ENCODE data around the gene BAD. TPM values are rescaled to one million over a fixed set of nuclear protein-coding genes. Genes with fewer than 3 reads are reported as not detected.

BAD gene
- total and polyA plus RNA-seq, 2 of the 13 experiments (the other 11 are each of a cell fraction or from before 2014, with no cell fraction given), result 17.9 to 28.5 TPM

DNA sequence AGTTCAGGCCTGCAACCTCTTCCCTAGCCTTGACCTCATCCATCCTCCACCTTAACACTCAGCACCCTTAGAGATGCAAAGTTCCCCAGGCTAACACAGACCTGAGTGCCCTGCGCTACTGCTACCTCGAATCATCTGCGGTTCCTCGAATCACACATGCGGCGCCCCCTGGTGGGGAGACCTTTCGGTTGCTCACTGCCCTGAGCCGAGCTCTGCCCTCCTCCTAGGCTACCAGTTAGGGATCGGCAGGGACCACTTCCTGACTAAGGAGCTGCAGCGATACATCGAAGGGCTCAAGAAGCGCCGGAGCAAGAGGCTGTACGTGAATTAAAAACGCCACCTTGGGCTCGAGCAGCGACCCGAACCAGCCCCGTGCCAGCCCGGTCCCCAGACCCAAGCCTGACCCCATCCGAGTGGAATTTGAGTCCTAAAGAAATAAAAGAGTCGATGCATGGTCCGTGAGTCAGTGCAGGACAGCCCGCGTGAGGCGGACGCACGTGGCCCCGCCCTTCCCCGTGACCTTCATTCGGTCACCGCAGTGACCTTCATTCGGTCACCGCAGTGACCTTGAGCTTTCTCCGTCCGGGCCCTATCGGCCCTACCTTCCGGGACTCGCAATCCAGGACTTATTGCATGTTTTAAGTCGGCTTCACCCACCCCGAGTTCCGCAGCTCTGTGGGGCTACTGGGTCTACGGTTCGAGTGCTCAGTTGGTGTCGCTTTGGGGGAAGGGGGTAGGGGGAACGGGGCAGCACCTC is 20.0 kb upstream of the BAD start (continued):
- no peak for TF ChIP-seq SAFB2 (CRISPR knock-in tag; IDR thresholded peaks at IDR 0.05; ENCODE audit: borderline replicate concordance, low read depth)
- TF ChIP-seq ZNF564 (CRISPR knock-in tag; IDR thresholded peaks at IDR 0.05), result no peak
- no peak for TF ChIP-seq GPN1 (CRISPR knock-in tag; IDR thresholded peaks at IDR 0.05; ENCODE audit: borderline replicate concordance)
- TF ChIP-seq RXRA (CRISPR knock-in tag; IDR thresholded peaks at IDR 0.05), result peak; percentile 55; the same call in 1 of the 2 replicates
- TF ChIP-seq, protein P1, sequence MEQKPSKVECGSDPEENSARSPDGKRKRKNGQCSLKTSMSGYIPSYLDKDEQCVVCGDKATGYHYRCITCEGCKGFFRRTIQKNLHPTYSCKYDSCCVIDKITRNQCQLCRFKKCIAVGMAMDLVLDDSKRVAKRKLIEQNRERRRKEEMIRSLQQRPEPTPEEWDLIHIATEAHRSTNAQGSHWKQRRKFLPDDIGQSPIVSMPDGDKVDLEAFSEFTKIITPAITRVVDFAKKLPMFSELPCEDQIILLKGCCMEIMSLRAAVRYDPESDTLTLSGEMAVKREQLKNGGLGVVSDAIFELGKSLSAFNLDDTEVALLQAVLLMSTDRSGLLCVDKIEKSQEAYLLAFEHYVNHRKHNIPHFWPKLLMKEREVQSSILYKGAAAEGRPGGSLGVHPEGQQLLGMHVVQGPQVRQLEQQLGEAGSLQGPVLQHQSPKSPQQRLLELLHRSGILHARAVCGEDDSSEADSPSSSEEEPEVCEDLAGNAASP (CRISPR knock-in tag; IDR thresholded peaks at IDR 0.05; ENCODE audit: borderline replicate concordance), result peak; percentile 31; the same call in 1 of the 2 replicates
- TF ChIP-seq ZBTB7A (CRISPR knock-in tag; IDR thresholded peaks at IDR 0.05), result 0 out of 2 replicates have a peak, but pooled peaks have one; percentile 72
- TF ChIP-seq, protein P2, sequence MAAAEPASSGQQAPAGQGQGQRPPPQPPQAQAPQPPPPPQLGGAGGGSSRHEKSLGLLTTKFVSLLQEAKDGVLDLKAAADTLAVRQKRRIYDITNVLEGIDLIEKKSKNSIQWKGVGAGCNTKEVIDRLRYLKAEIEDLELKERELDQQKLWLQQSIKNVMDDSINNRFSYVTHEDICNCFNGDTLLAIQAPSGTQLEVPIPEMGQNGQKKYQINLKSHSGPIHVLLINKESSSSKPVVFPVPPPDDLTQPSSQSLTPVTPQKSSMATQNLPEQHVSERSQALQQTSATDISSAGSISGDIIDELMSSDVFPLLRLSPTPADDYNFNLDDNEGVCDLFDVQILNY (CRISPR knock-in tag; conservative IDR thresholded peaks at IDR 0.05), result no peak
- TF ChIP-seq YEATS4 (CRISPR knock-in tag; IDR thresholded peaks at IDR 0.05; ENCODE audit: borderline replicate concordance), result peak; percentile 65; the same call in 1 of the 2 replicates
- TF ChIP-seq, protein P3, sequence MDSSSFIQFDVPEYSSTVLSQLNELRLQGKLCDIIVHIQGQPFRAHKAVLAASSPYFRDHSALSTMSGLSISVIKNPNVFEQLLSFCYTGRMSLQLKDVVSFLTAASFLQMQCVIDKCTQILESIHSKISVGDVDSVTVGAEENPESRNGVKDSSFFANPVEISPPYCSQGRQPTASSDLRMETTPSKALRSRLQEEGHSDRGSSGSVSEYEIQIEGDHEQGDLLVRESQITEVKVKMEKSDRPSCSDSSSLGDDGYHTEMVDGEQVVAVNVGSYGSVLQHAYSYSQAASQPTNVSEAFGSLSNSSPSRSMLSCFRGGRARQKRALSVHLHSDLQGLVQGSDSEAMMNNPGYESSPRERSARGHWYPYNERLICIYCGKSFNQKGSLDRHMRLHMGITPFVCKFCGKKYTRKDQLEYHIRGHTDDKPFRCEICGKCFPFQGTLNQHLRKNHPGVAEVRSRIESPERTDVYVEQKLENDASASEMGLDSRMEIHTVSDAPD (CRISPR knock-in tag; IDR thresholded peaks at IDR 0.05), result no peak
- peak; percentile 26 for TF ChIP-seq HIVEP1 (CRISPR knock-in tag; IDR thresholded peaks at IDR 0.05)
- no peak for TF ChIP-seq ZNF224 (CRISPR knock-in tag; IDR thresholded peaks at IDR 0.05)
- TF ChIP-seq ZSCAN9 (CRISPR knock-in tag; IDR thresholded peaks at IDR 0.05; ENCODE audit: borderline replicate concordance), result peak; percentile 13; the same call in 1 of the 2 replicates
- TF ChIP-seq, protein P4, sequence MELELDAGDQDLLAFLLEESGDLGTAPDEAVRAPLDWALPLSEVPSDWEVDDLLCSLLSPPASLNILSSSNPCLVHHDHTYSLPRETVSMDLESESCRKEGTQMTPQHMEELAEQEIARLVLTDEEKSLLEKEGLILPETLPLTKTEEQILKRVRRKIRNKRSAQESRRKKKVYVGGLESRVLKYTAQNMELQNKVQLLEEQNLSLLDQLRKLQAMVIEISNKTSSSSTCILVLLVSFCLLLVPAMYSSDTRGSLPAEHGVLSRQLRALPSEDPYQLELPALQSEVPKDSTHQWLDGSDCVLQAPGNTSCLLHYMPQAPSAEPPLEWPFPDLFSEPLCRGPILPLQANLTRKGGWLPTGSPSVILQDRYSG (CRISPR knock-in tag; IDR thresholded peaks at IDR 0.05), result 0 out of 2 replicates have a peak, but pooled peaks have one; percentile 39
- peak; percentile 74; the same call in 1 of the 2 replicates for TF ChIP-seq ZNF766 (CRISPR knock-in tag; IDR thresholded peaks at IDR 0.05; ENCODE audit: borderline replicate concordance)
- TF ChIP-seq NR2F6 (IDR thresholded peaks at IDR 0.05), result peak; percentile 36
- 0 out of 2 replicates have a peak, but pooled peaks have one; percentile 15 for TF ChIP-seq NR2F6 (CRISPR knock-in tag; IDR thresholded peaks at IDR 0.05)
- TF ChIP-seq, protein P5, sequence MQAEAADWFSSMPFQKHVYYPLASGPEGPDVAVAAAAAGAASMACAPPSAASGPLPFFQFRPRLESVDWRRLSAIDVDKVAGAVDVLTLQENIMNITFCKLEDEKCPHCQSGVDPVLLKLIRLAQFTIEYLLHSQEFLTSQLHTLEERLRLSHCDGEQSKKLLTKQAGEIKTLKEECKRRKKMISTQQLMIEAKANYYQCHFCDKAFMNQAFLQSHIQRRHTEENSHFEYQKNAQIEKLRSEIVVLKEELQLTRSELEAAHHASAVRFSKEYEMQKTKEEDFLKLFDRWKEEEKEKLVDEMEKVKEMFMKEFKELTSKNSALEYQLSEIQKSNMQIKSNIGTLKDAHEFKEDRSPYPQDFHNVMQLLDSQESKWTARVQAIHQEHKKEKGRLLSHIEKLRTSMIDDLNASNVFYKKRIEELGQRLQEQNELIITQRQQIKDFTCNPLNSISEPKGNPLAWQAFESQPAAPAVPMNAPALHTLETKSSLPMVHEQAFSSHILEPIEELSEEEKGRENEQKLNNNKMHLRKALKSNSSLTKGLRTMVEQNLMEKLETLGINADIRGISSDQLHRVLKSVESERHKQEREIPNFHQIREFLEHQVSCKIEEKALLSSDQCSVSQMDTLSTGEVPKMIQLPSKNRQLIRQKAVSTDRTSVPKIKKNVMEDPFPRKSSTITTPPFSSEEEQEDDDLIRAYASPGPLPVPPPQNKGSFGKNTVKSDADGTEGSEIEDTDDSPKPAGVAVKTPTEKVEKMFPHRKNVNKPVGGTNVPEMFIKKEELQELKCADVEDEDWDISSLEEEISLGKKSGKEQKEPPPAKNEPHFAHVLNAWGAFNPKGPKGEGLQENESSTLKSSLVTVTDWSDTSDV (CRISPR knock-in tag; IDR thresholded peaks at IDR 0.05), result no peak
- no peak for TF ChIP-seq KLF9 (CRISPR knock-in tag; IDR thresholded peaks at IDR 0.05; ENCODE audit: low read depth)
- TF ChIP-seq, protein P6, sequence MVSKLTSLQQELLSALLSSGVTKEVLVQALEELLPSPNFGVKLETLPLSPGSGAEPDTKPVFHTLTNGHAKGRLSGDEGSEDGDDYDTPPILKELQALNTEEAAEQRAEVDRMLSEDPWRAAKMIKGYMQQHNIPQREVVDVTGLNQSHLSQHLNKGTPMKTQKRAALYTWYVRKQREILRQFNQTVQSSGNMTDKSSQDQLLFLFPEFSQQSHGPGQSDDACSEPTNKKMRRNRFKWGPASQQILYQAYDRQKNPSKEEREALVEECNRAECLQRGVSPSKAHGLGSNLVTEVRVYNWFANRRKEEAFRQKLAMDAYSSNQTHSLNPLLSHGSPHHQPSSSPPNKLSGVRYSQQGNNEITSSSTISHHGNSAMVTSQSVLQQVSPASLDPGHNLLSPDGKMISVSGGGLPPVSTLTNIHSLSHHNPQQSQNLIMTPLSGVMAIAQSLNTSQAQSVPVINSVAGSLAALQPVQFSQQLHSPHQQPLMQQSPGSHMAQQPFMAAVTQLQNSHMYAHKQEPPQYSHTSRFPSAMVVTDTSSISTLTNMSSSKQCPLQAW (CRISPR knock-in tag; IDR thresholded peaks at IDR 0.05), result peak; percentile 59; the same call in 1 of the 2 replicates
- TF ChIP-seq CBX5 (CRISPR knock-in tag; IDR thresholded peaks at IDR 0.05; ENCODE audit: borderline replicate concordance), result peak; percentile 15; the same call in 1 of the 2 replicates
